Stimulated activated CD8-positive, alpha-beta memory T cell treated with anti-CD3 and anti-CD28 coated beads, Interleukin-2, amount 100 ng/mL, for 1 hour (primary cell): Measurements from ENCODE around the gene RAPH1.

Experiments used
- DNase-seq, 2 donors: peaks; one replicate each; pipeline ENCODE4 v3.0.0-alpha.2; 2020; ENCODE audit warnings: low read depth in 2 of 2

Gene RAPH1

DNA sequence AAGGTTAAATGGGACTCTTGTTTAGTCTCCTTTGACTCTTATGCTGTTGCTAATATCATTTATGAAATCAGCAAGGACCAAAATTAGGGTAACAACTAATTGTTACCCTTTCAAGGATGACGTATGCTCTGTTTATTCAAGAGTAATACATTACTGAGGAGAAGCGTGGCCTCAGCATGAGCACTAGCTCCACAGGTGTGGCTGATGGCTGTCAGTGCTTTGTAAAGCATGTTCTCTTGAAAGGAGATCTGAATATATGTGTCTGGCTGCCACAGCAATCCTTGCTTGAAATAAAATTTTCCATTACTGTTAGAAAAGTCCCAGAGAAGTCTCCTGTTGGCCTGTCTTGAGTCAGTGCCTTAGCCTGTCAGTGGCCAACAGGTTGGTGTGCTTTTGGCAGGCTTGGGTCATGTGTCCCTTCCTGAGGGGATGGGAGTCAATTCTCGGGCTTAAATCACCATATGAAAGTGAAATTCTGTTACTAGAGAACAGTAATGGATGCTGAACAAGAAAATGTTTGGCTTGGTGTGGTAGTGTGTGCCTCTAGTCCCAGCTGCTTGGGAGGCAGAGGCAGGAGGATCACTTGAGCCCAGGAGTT lies 174.2 kb downstream of the RAPH1 start:
- no peak for DNase-seq

GRCh38 chr2:203359450-203359849 lies 175.7 kb downstream of the RAPH1 start:
- DNase-seq = no peak

DNA sequence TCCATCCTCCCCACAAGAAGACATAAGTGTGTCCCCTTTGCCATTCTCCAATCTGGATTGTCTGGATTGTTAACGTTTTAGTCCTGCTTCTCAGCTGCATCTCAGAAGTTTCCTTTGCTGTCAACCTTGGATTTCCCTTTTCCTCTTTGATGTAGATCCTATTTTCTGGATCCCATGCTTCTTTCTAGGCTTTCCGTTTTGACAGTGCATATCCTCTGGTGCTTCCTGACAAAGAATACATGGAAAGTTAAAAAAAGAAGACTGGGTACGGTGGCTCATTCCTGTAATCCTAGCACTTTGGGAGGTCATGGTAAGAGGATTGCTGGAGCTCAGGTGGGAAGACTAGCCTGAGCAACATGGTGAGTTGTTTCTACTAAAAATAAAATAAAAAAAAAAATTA lies 180.1 kb downstream of the RAPH1 start:
- no peak for DNase-seq

DNA sequence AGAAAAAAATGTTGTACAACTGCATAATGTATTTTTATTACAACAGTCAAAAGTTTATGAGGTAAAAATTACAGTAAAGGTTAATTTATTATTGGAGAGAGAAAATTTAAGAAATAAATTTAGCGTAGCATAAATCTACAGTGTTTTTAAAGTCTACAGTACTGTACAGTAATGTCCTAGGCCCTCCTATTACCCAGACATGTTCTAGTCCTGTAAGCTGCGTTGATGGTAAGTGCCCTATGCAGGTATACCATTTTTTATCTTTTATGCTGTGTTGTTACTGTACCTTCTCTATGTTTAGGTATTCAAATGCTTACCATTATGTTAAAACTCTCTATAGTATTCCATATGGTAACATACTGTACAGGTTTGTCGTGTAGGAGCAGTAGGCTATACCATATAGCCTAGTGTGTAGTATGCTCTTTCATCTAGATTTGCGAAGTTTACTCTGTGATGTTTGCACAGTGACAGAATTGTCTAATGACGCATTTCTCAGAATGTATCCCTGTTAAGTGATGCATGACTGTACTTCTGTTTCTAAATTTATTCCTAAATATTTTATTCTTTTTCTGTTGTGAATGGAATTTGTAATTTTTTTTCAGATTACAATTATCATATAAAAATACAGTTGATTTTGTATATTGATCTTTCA lies 182.4 kb downstream of the RAPH1 start:
- DNase-seq = no peak

DNA sequence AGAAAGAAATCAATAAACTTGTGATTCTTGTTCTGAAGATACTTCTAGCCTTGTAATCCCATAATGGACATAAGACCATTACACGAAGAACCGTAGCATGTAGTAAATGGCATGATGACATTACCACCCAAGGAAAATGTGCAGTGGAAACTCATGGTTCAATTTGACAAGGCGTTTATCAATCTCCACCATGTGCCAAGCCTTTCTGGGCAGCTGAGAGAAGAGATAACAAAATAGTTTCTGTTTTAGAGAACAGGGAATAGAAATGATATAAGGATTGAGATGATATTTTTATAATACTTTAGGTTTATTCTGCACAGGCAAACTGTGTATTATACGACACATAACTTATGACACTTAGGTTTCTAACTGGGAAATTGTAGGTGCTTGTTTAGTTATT lies 187.7 kb downstream of the RAPH1 start:
- no peak for DNase-seq

DNA sequence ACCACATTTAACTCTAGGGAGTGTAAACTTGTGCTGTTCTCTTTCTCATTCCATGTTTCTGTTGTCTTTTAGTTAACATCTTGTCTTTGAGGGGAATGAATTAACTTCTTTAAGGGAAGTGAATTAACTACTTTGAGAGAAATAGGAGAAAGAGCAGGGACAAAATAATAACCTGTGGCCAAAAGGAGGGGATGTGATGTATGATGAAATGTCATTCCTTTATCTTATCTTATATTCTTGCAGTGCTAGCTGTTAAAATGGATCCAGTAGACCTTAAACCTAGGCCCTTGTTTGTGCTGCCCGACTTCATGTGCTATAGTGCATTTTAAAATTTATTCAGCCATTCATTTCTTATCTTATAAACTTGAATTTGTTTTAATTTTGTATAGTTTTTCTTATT lies 188.5 kb downstream of the RAPH1 start:
- DNase-seq = no peak

DNA sequence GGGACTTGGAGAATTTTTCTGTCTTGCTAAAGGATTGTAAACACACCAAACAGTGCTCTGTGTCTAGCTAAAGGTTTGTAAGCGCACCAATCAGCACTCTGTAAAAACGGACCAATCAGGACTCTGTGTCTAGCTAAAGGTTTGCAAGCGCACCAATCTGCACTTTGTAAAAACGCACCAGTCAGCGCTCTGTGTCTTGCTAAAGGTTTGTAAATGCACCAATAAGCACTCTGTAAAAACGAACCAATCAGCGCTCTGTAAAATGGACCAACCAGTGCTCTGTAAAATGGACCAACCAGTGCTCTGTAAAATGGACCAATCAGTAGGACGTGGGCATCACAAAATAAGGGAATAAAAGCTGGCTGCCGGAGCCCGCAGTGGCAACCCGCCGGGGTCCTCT lies 190.4 kb downstream of the RAPH1 start:
- DNase-seq = no peak
